Measurements from ENCODE around the gene TMEM72.
A peak's percentile ranks its signal among the peaks of the same experiment; 100 is the strongest.

Gene TMEM72

GRCh38 chr10:44978213-44978569 is 67.1 kb downstream of the TMEM72 start:
- Histone ChIP-seq H3K36me3 (ENCODE audit: low read depth) (no peaks in the 10 kb centered on the region), H3K27ac (ENCODE audit: poor library complexity, severe bottlenecking) (no peak overlapping the region), H3K27me3 (ENCODE audit: insufficient read depth, poor library complexity, severe bottlenecking) (no peaks in the 10 kb centered on the region), H3K4me1 (ENCODE audit: insufficient read depth, poor library complexity, severe bottlenecking) (peaks cover 43% of the 10 kb centered on the region), H3K4me3 (ENCODE audit: severe bottlenecking) (peak overlapping the region; percentile 2), H3K9me3 (ENCODE audit: severe bottlenecking) (no peaks in the 10 kb centered on the region)
- ATAC-seq (ENCODE audit: low read depth) (no peak), DNase-seq (ENCODE audit: low spot score) (no peak)
- TF ChIP-seq CTCF (IDR thresholded peaks at IDR 0.05; ENCODE audit: poor library complexity, severe bottlenecking) = no peak

GRCh38 chr10:44978570-44979280 is 67.6 kb downstream of the TMEM72 start, which contains the start of gene DEPP1:
TSS of gene DEPP1 (minus strand) at chr10:44978809. CDS start at chr10:44978030, 779 bp downstream.
- DNase-seq (ENCODE audit: low spot score) (peak; percentile 87), ATAC-seq (ENCODE audit: low read depth) (peak; percentile 61)
- peak within 1 kb of the TSS; percentile 91 for H3K27ac ChIP-seq (ENCODE audit: poor library complexity, severe bottlenecking)
- H3K27me3 ChIP-seq (ENCODE audit: insufficient read depth, poor library complexity, severe bottlenecking) = no peaks in the 10 kb centered on the region
- H3K4me3 ChIP-seq (ENCODE audit: severe bottlenecking) = peak within 1 kb of the TSS; percentile 2
- no peaks in the 10 kb centered on the region for H3K36me3 ChIP-seq (ENCODE audit: low read depth)
- TF ChIP-seq CTCF (IDR thresholded peaks at IDR 0.05; ENCODE audit: poor library complexity, severe bottlenecking) = no peak
- H3K9me3 ChIP-seq (ENCODE audit: severe bottlenecking) = no peaks in the 10 kb centered on the region
- H3K4me1 ChIP-seq (ENCODE audit: insufficient read depth, poor library complexity, severe bottlenecking) = peaks cover 43% of the 10 kb centered on the region

- Histone ChIP-seq H3K9me3 (ENCODE audit: severe bottlenecking) (no peaks in the 10 kb centered on the region), H3K27ac (ENCODE audit: poor library complexity, severe bottlenecking) (peak overlapping the region; percentile 91), H3K4me1 (ENCODE audit: insufficient read depth, poor library complexity, severe bottlenecking) (peaks cover 43% of the 10 kb centered on the region), H3K27me3 (ENCODE audit: insufficient read depth, poor library complexity, severe bottlenecking) (no peaks in the 10 kb centered on the region), H3K36me3 (ENCODE audit: low read depth) (no peaks in the 10 kb centered on the region), H3K4me3 (ENCODE audit: severe bottlenecking) (no peak overlapping the region)
- no peak for TF ChIP-seq CTCF (IDR thresholded peaks at IDR 0.05; ENCODE audit: poor library complexity, severe bottlenecking)
- ATAC-seq (ENCODE audit: low read depth) (no peak), DNase-seq (ENCODE audit: low spot score) (no peak)
Measured at GRCh38 chr10:44979281-44980191, 68.4 kb downstream of the TMEM72 start.

GRCh38 chr10:44980309-44981171 is 69.4 kb downstream of the TMEM72 start:
- TF ChIP-seq CTCF (IDR thresholded peaks at IDR 0.05; ENCODE audit: poor library complexity, severe bottlenecking) = no peak
- Histone ChIP-seq H3K27me3 (ENCODE audit: insufficient read depth, poor library complexity, severe bottlenecking) (no peaks in the 10 kb centered on the region), H3K9me3 (ENCODE audit: severe bottlenecking) (no peaks in the 10 kb centered on the region), H3K4me1 (ENCODE audit: insufficient read depth, poor library complexity, severe bottlenecking) (peaks cover 43% of the 10 kb centered on the region), H3K4me3 (ENCODE audit: severe bottlenecking) (no peak overlapping the region), H3K27ac (ENCODE audit: poor library complexity, severe bottlenecking) (peak overlapping the region; percentile 91), H3K36me3 (ENCODE audit: low read depth) (no peaks in the 10 kb centered on the region)
- ATAC-seq (ENCODE audit: low read depth) = no peak
- DNase-seq (ENCODE audit: low spot score) = no peak
